ENCODE measurements around the gene DLG5.

The DLG5 gene

DNA sequence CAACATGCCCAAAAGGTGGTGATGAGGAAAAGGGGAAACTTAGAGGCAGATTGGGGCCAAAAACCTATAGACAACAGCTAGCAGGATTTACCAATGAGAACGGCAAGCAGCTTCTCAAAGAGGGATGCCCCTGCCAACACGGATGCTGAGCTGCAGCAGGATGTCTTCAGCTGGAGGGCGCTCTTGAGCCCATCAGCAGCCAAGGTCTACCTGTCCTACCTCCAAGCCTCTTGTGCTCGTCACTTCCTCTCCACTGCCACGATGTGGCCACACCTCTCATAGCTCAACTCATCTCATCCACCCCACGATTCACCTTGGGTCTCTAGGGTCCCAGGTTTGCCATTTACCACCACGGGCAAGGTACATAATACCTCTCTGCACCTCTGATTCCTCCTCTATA lies 36.5 kb downstream of the DLG5 start:
- DNase-seq: no peak

DNA sequence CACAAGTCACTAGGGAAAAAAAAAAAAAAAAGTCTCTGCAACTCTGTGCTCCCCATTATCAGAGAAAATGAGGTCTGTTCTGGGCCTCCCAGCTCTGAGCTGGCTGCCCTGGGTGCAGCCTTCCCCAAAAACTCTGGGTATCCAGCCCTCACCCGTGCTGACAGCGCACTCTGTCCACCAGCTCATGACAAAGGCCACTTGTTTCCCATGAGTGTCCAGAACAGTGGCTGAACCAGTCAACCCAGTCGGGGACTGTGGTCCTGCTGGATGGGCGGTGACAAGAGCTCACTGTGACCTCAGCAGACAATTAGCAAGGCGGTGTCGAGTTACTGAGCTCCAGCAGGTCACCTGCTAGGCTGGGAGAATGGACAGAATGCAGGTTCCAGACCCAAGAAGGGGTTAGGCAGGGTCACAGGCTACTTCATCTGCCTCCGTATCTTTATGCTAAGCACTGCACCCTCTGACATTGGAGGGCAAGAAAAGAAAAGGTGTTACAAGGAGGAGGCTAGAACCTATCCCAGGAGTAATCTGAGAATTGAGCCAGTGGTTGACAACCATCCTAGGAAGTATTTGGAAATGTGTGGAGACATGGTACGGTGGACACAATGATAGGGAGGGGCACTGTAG lies 37.2 kb downstream of the DLG5 start:
- DNase-seq: no peak

- no peak for DNase-seq
These were observed 38.2 kb downstream of the DLG5 start for GRCh38 chr10:77888356-77888703.

DNA sequence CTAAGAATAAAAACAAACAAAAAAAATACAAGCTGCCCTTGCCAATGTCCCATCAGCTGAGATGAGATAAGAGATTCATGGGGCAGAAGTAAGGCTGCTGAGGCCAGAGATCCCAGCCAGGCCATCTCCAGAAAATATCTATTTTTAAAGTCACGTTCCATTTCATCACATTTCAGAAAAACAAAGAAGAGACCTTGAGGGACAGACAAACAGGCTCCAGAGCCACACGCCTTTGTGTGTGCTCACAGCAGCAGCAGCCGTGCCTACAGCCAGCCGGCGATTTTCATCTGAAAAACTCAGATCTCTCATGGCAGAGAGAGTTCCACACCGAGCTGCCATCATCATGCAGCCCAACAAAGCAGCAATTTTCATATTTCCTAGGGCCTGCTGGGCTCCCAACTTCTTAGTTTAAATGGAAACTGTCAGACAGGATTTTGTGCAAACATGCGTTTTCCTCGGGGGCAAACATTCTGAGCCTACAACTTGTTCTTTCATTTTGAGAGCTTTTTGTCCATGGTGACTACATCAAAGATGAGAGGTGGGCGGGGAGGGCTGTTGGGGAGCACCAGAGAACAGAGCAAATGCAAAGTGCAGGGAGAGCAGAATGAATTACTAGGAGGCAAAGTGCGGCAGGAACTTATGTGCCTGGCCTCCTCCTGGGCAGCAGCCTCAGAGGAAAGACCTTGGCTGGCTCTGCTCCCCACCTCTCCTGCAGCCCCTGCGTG lies 38.8 kb downstream of the DLG5 start:
- DNase-seq: no peak

DNA sequence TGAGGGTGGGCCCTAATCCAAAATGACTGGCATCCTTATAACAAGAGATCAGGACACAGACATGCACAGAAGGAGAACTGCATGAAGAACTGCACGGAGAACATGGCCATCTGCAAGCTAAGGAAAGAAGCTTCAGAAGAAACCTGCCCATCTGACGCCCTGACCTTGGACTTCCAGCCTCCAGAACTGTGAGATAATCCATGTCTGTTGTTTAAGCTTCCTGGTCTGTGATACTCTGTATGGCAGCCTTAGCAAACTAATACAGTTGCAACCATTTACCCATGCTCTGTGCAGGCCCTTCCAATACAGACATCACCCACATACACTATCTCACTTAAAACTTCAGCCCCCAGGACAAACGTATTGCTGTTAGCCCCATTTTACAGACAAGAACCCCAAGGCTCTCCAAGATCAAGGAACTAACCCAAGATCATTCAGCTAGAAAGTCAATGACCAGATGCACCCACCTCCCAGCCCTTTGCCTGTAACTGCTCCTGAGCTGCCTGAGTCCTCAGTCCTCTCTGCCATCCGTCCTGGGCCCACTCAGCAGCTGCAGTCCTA lies 39.7 kb downstream of the DLG5 start:
- DNase-seq: no peak

- no peak for DNase-seq
These were observed 42.4 kb downstream of the DLG5 start for GRCh38 chr10:77884181-77884580.

GRCh38 chr10:77881636-77882035 lies 44.9 kb downstream of the DLG5 start:
- DNase-seq: no peak

- DNase-seq: no peak
These were observed 45.3 kb downstream of the DLG5 start for GRCh38 chr10:77881222-77881621.

GRCh38 chr10:77879710-77880109 lies 46.8 kb downstream of the DLG5 start:
- DNase-seq: no peak

- DNase-seq: no peak
These were observed 47.5 kb downstream of the DLG5 start for GRCh38 chr10:77879065-77879464.

DNA sequence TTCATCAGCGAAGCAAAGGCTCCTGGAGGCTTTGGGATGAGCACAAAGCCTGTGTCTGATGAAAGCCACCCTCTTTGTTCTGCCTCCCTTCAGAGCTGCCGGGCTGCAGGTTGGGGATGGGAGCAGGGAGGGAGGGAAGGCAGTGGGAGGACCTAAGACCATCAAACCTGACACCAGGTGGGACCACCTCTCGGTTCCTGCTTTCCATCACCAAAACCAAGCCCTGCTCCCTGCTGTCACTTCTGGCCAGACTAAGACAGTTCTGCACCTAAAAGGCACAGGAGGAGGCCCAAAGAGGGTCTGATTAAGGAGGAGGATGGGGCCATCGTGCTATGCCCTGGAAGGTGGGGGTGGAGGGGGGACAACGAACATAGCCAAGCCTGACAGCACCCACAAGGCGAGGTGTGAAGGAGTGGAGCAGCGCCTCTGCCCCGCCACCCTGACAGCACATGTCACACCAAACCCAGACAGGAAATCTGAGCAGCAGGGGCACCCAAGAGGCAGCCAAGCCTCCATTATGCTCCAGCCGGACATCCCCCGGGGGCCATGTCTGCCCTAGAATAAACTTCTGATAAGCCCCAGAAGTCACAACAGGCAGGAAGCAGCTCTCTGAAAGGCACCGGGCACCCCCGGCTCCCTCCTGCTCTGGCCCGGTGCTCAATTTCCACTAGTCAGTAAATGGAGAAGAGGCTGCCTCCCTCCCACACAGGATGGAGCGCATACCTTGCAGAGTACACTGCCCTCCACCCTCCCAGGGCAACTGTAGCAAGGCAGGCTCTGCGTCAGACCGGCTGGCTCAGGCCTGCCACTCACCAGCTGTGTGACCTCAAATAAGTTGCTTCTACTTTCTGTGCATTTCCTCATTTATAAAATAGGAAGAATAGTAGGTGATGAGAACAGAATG lies 48.9 kb downstream of the DLG5 start:
- DNase-seq: no peak

GRCh38 chr10:77875730-77876129 lies 50.8 kb downstream of the DLG5 start:
- no peak for DNase-seq

DNA sequence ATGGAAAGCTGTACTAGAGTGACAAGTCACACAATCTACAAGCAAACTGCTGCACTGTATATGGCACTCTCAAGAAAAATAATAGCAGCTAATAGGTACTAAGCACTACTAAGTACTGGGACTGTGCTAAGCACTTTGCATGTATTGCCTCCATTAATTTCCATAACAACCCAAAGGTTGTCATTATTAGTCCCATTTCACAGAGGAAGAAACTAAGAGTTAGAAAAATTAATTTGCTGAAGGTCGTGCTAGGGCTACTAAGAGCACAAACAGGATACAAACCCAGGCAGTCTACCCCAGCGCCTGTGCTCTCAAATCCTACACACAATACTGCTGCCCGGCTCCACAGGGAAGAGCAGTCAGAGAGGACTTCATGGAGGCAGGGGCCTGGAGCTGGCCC lies 51.7 kb downstream of the DLG5 start:
- no peak for DNase-seq

DNA sequence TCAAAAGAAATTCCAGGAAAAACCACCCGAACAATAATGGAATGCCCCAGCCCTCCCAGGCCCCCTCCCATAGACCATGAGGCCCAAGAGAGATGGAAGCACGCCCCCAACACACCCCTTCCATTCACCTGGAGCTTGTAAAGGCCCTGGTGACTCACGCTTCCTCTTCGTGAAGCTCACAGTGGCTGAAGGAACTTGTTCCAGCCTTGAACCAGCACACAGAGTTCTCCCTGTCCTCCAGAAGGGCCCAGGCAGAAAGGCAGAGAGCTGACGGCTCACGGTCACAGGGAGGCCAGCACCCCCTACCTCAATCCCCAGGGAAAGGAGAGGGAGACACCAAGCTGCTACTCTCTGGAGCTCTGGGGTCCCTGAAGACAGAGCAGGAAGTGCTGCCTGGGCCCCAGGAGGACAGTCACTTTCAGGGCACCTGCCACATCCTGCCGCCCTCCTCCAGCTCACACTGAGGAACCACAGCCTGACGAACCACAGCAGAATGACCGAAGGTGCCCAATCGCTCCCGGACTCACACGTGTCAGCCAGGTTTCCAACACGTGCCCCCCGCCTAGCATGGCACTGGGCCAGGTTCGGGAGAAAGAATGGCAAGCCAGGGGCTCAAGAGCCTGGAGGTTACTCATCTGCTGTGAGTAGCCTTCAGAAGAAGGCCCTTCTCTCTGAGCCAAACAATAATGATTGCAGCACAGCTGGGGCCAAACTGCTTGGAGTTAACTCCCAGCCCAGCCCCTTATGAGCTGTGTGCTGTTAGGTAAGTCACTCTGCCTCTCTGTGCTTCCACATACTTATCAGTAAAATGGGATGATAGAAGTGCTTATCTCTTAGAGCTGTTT lies 52.8 kb downstream of the DLG5 start:
- peak; percentile 16 for DNase-seq

GRCh38 chr10:77872947-77873535 lies 53.5 kb downstream of the DLG5 start:
- no peak for DNase-seq

GRCh38 chr10:77872151-77872946 lies 54.2 kb downstream of the DLG5 start:
- no peak for DNase-seq

- DNase-seq: no peak
These were observed 56.7 kb downstream of the DLG5 start for GRCh38 chr10:77869626-77870420.

DNA sequence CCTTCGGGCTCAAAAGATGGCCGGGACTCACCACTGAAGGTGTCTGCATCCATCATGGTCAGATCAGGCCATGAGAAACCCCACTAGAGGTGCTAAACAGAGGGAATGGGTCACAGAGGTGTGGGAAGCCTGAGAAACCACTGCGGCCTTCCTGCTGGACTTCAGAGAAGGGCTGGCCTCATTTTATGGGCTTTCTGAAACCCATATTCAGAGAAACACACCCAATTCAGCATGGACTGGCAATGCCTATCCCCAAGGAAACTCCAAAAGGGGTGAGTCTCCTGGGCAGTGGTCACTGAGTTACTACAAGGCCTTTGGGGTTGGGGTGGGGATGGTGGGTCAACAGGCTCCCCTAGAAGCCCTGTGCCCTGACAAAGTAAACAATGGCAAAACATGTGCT lies 58.0 kb downstream of the DLG5 start:
- DNase-seq: no peak

DNA sequence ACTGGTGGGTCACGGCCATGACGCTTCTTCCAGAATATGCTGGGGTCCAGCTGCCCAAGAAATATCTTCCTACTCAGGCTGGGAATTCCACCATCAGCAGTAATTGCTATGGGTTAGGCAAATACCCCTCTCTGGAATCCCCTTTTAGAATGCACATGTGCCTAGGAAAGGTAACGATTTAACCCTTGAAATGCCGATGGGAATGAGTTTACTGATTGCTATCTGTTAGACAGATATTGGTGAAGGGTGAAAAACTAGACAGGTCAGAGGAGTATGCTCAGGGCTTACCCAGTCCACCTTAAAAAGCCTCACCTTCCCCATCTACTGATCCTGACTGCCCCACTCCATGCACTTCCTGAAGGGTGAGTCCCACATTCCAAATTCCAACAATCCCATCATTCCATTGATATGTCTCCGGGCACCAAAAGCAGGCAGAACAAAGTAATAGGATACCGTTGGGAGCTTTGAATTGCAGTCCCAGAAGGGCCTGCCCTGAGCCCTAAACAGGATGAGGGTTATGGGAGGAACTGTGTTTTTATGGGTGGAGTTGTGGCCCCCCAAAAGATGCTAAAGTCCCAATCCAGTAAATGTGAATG lies 59.3 kb downstream of the DLG5 start:
- no peak for DNase-seq

- no peak for DNase-seq
These were observed 60.0 kb downstream of the DLG5 start for GRCh38 chr10:77866598-77866997.

Data from T1000 (cell line).